Smooth muscle cell (in vitro differentiated cells): ENCODE results near the gene LRRC8B. TPM values are rescaled to one million over a fixed set of nuclear protein-coding genes. Genes with fewer than 3 reads are reported as not detected.

ENCODE experiments used
- DNase-seq: peaks from one replicate; lab custom pipeline; 2025; ENCODE audit not compliant: unreplicated experiment; lab: John Stamatoyannopoulos, UW
- H2AFZ ChIP-seq: fragments of 200-600 bp; sonication (generic); 2 replicates; pipeline ENCODE4 v1.6.0; 2016; ENCODE audit warnings: antibody characterized with exemption, low read depth, mild to moderate bottlenecking
- H3F3A ChIP-seq: fragments of 200-600 bp; sonication (generic); 2 replicates; pipeline ENCODE4 v1.6.0; 2017; ENCODE audit warnings: antibody characterized with exemption, low read depth
- H3K27ac ChIP-seq: fragments of 200-600 bp; sonication (generic); 2 replicates; pipeline ENCODE4 v1.5.1; 2016; ENCODE audit warnings: low read depth, mild to moderate bottlenecking
- H3K27me3 ChIP-seq: fragments of 200-600 bp; sonication (generic); 2 replicates; pipeline ENCODE4 v1.6.1; 2016; ENCODE audit warnings: low read depth, mild to moderate bottlenecking
- H3K36me3 ChIP-seq: fragments of 200-600 bp; sonication (generic); 2 replicates; pipeline ENCODE4 v1.5.1; 2016; ENCODE audit warnings: low read depth
- H3K4me1 ChIP-seq: fragments of 200-600 bp; sonication (generic); 2 replicates; pipeline ENCODE4 v1.5.1; 2016; ENCODE audit warnings: low read depth
- H3K4me2 ChIP-seq: fragments of 200-600 bp; sonication (generic); 2 replicates; pipeline ENCODE4 v1.6.0; 2016; ENCODE audit warnings: mild to moderate bottlenecking
- H3K4me3 ChIP-seq: fragments of 200-600 bp; sonication (generic); 2 replicates; pipeline ENCODE4 v1.5.1; 2016; ENCODE audit warnings: mild to moderate bottlenecking
- H3K79me2 ChIP-seq: fragments of 200-600 bp; sonication (generic); 2 replicates; pipeline ENCODE4 v1.6.0; 2016; ENCODE audit warnings: low read depth, mild to moderate bottlenecking
- H3K9ac ChIP-seq: fragments of 200-600 bp; sonication (generic); 2 replicates; pipeline ENCODE4 v1.6.0; 2016; ENCODE audit warnings: low read depth
- H3K9me3 ChIP-seq: fragments of 200-600 bp; sonication (generic); replicated peaks from 2 replicates; pipeline ENCODE4 v1.5.1; 2016; ENCODE audit warnings: low read depth
- H4K20me1 ChIP-seq: fragments of 200-600 bp; sonication (generic); 2 replicates; pipeline ENCODE4 v1.6.0; 2016; ENCODE audit warnings: low read depth
- WGBS: methylation state at CpG from one replicate; pipeline ENCODE4 v1.1.7; 2016; ENCODE audit warnings: low lambda C conversion rate; 5-methylcytosine and 5-hydroxymethylcytosine counted together
- polyA plus RNA-seq: library from polyadenylated mRNA; unstranded; fragments of >200 nt; fragmentation: Nextera tagmentation; extraction: Ambion mirVana; gene quantifications from 2 replicates; pipeline ENCODE4 v1.2.1, GENCODE V29; 2016
- total RNA-seq: library from RNA; depleted of rRNA; stranded (reverse); fragments of >200 nt; gene quantifications from 2 replicates; pipeline ENCODE4 v1.2.3, GENCODE V29; 2014
- TF ChIP-seq, protein P1 (sequence below): fragments of 200-600 bp; sonication (generic); IDR thresholded peaks from 2 replicates; pipeline ENCODE4 v1.5.1; 2017; ENCODE audit warnings: borderline replicate concordance, mild to moderate bottlenecking, antibody characterized with exemption; ENCODE audit not compliant: insufficient read depth, poor library complexity, severe bottlenecking

LRRC8B gene
- total and polyA plus RNA-seq, 2 experiments from 2014 or later: 1.5 to 4.6 TPM

- no peaks in the 10 kb centered on the region for H3K9me3 ChIP-seq
- under 1% methylated on average over 51 of the region's 76 CpGs for WGBS
- H3K4me2 ChIP-seq: peak within 1 kb of the TSS; percentile 89
- peaks cover 14% of the 10 kb centered on the region for H3K4me1 ChIP-seq
- H3K79me2 ChIP-seq: peaks cover 6% of the 10 kb centered on the region
- peak within 1 kb of the TSS; percentile 86 for H3K4me3 ChIP-seq
- TF ChIP-seq, protein P1, sequence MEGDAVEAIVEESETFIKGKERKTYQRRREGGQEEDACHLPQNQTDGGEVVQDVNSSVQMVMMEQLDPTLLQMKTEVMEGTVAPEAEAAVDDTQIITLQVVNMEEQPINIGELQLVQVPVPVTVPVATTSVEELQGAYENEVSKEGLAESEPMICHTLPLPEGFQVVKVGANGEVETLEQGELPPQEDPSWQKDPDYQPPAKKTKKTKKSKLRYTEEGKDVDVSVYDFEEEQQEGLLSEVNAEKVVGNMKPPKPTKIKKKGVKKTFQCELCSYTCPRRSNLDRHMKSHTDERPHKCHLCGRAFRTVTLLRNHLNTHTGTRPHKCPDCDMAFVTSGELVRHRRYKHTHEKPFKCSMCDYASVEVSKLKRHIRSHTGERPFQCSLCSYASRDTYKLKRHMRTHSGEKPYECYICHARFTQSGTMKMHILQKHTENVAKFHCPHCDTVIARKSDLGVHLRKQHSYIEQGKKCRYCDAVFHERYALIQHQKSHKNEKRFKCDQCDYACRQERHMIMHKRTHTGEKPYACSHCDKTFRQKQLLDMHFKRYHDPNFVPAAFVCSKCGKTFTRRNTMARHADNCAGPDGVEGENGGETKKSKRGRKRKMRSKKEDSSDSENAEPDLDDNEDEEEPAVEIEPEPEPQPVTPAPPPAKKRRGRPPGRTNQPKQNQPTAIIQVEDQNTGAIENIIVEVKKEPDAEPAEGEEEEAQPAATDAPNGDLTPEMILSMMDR: peak; percentile 12
- H3K36me3 ChIP-seq: no peaks in the 10 kb centered on the region
- H3K27me3 ChIP-seq: peaks cover 5% of the 10 kb centered on the region
- H2AFZ ChIP-seq: peak within 1 kb of the TSS; percentile 97
- H4K20me1 ChIP-seq: no peaks in the 10 kb centered on the region
- peak within 1 kb of the TSS; percentile 61 for H3K9ac ChIP-seq
- H3F3A ChIP-seq: no peaks in the 10 kb centered on the region
- DNase-seq: peak; percentile 51
- no peak within 1 kb of the TSS for H3K27ac ChIP-seq
These were observed 108.1 kb downstream of the LRRC8B start, which contains the start of gene LRRC8C for GRCh38 chr1:89632657-89633247. Gene LRRC8C (plus strand): TSS chr1:89633120. CDS start chr1:89686474, 53,354 bp downstream.

GRCh38 chr1:89633248-89633799 is 108.7 kb downstream of the LRRC8B start:
- peak overlapping the region; percentile 86 for H3K4me3 ChIP-seq
- H2AFZ ChIP-seq: peak overlapping the region; percentile 94
- no peaks in the 10 kb centered on the region for H3K36me3 ChIP-seq
- H3K9me3 ChIP-seq: no peaks in the 10 kb centered on the region
- peak overlapping the region; percentile 61 for H3K9ac ChIP-seq
- no peak overlapping the region for H3K27ac ChIP-seq
- no peaks in the 10 kb centered on the region for H3F3A ChIP-seq
- H4K20me1 ChIP-seq: no peaks in the 10 kb centered on the region
- H3K27me3 ChIP-seq: peaks cover 5% of the 10 kb centered on the region
- TF ChIP-seq, protein P1: no peak
- 1% methylated on average over 42 of the region's 57 CpGs for WGBS
- H3K4me2 ChIP-seq: peak overlapping the region; percentile 89
- peaks cover 14% of the 10 kb centered on the region for H3K4me1 ChIP-seq
- H3K79me2 ChIP-seq: peaks cover 6% of the 10 kb centered on the region
- DNase-seq: no peak

- Histone ChIP-seq H2AFZ (peak overlapping the region; percentile 94), H3K4me3 (peak overlapping the region; percentile 86), H3K9me3 (no peaks in the 10 kb centered on the region), H3K36me3 (no peaks in the 10 kb centered on the region), H4K20me1 (no peaks in the 10 kb centered on the region), H3K4me2 (peak overlapping the region; percentile 89), H3K9ac (peak overlapping the region; percentile 18), H3F3A (no peaks in the 10 kb centered on the region), H3K27ac (no peak overlapping the region), H3K79me2 (peaks cover 10% of the 10 kb centered on the region), H3K4me1 (peaks cover 14% of the 10 kb centered on the region), H3K27me3 (peaks cover 5% of the 10 kb centered on the region)
- TF ChIP-seq, protein P1: no peak
- DNase-seq: no peak
- 9% methylated on average over 32 of the region's 32 CpGs for WGBS
These were observed 109.4 kb downstream of the LRRC8B start for GRCh38 chr1:89633800-89634625.
